ENCODE data around the gene SPRR2F.

Gene SPRR2F

DNA sequence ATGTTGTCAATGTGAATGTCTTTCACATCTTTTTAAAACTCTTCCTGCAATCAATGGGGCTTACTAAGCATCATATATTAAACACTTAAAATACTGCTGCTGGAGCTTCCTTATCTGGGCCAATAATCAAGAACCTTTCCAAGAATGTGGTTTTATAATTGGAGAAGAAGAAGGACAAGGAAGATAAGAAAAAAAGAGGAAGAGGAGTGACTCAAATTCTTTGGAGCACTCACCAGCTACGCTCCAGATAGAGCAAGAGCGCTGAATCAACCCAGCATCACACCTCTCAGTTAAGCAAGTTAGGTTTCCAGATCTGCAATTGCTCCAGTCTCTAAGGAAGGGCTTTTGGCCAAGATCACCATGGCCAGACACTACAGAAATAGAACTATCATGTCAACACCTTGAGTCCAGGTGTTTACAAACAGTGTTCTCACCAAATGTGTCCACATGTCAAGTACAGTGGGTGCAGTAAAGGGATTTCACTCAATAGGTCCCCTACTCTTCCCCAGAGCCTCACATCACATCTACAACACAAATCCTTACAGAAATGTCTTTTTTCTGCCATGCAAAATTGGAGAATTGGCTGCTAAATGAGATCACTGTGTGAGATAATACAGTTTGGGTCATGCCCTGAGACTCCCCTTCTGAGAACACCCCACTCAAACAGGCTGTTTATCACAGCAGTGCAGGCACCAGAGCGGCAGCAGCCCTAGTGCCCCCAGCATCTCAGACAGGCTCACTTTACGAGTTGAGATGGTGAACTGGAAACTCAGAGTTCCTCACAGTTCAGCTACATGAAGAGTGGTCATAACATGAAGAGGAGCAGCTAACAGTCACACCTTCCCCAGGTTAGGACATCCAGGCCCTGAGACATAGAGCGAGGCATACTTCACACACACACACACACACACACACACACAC lies 40.2 kb downstream of the SPRR2F start:
- DNase-seq: no peak

DNA sequence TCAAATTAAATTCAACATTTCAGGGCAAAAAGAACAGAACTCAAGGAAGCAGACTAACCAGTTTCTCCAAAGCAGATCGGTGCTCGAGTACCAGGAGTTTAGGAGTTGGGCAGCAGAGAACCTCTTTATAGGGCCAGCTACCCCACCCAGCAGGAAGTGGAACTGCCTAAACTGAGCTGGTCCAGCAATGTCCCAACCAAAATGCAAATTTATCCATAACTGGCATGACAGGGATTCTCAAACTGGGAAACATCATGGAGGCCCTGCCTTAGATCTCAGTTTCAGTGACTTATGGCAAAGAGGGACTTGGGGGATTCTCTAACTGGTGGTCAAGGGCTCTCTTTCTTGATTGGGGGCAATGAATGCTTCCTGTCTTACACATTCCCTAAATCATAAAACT lies 41.8 kb downstream of the SPRR2F start, which contains the start of gene SPRR2B:
TSS of gene SPRR2B (minus strand) at position 101 of the 400 bp plus-strand sequence. CDS start 772 bp downstream, outside the sequence.
- DNase-seq: no peak

DNA sequence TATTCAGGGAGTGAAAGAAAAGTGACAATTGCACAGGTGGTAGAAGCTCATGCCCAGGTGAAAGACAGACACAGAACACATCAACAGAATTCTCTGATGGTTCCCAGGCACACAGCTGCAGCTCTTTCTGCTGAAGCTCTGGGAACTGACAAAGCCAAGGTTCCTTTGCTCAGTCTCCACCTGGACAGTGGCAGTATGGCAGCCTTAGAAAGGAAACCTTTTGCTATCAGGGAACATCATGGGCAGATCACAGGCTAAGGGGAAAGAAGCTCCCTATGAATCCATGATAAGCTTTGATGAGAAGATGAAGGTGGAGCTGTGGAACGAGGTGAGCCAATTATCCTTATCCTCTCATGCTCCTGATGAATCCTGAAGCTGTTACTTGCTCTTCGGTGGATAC lies 43.1 kb downstream of the SPRR2F start:
- DNase-seq: no peak

All from NCI-H187 treated with DMSO at 0.1 percent for 48 hours (cell line).